Thyroid gland (tissue), 4 donors: ENCODE measurements around the gene KRTAP19-7. TPM values are rescaled to one million over a fixed set of nuclear protein-coding genes. Genes with fewer than 3 reads are reported as not detected.

Experiments
- DNase-seq, 2 donors: peaks; one replicate each; pipeline ENCODE4 v3.0.0-alpha.2; 2019
- H3K27ac ChIP-seq, 3 donors: fragments of 200-600 bp; sonication (generic); 1 replicate in 2 of 3; 2 replicates in 1 of 3; pipeline ENCODE4 v1.5.1; 2016 to 2019; ENCODE audit warnings: mild to moderate bottlenecking in 1 of 3, moderate library complexity in 1 of 3
- H3K27me3 ChIP-seq: fragments of 200-600 bp; sonication (generic); one replicate; pipeline ENCODE4 v1.5.1; 2019
- H3K36me3 ChIP-seq, 2 donors: fragments of 200-600 bp; sonication (generic); one replicate each; pipeline ENCODE4 v1.5.1; 2016 to 2019
- H3K4me1 ChIP-seq, 2 donors: fragments of 200-600 bp; sonication (generic); one replicate each; pipeline ENCODE4 v1.5.1; 2017 to 2019
- H3K4me3 ChIP-seq, 3 donors: fragments of 200-600 bp; sonication (generic); replicated peaks in 1 of 3; 1 replicate in 2 of 3; 2 replicates in 1 of 3; pipeline ENCODE4 v1.5.1; 2016; ENCODE audit warnings: mild to moderate bottlenecking in 1 of 3
- H3K9me3 ChIP-seq: fragments of 200-600 bp; sonication (generic); one replicate; pipeline ENCODE4 v1.5.1; 2017
- POLR2A ChIP-seq, 2 donors: fragments of 450-650 bp; IDR thresholded peaks; one replicate each; pipeline ENCODE4 v1.6.1; 2017; ENCODE audit warnings: antibody characterized with exemption in 2 of 2, mild to moderate bottlenecking in 2 of 2, moderate library complexity in 1 of 2
- WGBS, 2 donors: methylation state at CpG; one replicate each; pipeline ENCODE4 v1.1.5; 2017; 5-methylcytosine and 5-hydroxymethylcytosine counted together
- intact Hi-C: fragments of 100-400 bp; cut with DNase I; formaldehyde crosslinking; loops from one replicate; pipeline ENCODE4 v1.15.1; 2023
- total RNA-seq, 4 donors: library from RNA; depleted of rRNA; stranded (reverse); fragments of >200 nt; gene quantifications; one replicate each; pipeline ENCODE4 v1.2.3, GENCODE V29; 2016
- TF ChIP-seq, protein P1 (sequence below), 6 experiments: fragments of 200-600 bp in 3 of 6; fragments of 450-650 bp in 3 of 6; sonication (generic) in 3 of 6; IDR thresholded peaks; one replicate each; pipeline ENCODE4 v1.5.1; 2016 to 2019; ENCODE audit warnings: antibody characterized with exemption in 6 of 6, mild to moderate bottlenecking in 2 of 6, inconsistent platforms in 1 of 6, moderate library complexity in 1 of 6

KRTAP19-7 gene
- total RNA-seq, 4 donors from 2014 or later = not detected

DNA sequence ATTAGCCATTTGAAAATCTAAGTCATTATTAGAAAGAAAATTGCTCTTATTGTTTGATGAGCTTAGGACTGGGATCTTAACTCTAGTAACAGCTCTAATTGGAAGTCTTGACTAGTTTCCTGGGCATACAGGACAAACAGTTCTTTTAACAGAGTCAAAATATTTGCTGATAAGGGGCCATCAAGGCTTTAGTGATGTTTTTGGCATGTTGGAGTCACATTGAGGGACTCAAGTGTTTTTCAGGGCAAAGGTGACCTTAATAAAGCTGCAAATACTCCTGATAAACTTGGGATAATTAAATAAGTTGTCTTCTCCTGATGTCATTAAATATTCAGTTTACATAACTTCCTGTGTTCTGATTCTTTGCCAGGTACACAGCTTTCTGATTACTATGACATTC is 6.5 kb upstream of the KRTAP19-7 start:
- H3K4me1 ChIP-seq = no peaks in the 10 kb centered on the region
- no peak overlapping the region for H3K4me3 ChIP-seq
- TF ChIP-seq, protein P1, sequence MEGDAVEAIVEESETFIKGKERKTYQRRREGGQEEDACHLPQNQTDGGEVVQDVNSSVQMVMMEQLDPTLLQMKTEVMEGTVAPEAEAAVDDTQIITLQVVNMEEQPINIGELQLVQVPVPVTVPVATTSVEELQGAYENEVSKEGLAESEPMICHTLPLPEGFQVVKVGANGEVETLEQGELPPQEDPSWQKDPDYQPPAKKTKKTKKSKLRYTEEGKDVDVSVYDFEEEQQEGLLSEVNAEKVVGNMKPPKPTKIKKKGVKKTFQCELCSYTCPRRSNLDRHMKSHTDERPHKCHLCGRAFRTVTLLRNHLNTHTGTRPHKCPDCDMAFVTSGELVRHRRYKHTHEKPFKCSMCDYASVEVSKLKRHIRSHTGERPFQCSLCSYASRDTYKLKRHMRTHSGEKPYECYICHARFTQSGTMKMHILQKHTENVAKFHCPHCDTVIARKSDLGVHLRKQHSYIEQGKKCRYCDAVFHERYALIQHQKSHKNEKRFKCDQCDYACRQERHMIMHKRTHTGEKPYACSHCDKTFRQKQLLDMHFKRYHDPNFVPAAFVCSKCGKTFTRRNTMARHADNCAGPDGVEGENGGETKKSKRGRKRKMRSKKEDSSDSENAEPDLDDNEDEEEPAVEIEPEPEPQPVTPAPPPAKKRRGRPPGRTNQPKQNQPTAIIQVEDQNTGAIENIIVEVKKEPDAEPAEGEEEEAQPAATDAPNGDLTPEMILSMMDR (IDR thresholded peaks at IDR 0.05) = no peak
- TF ChIP-seq POLR2A (IDR thresholded peaks at IDR 0.05) = no peak
- intact Hi-C loops = no loop called here
- H3K9me3 ChIP-seq = no peaks in the 10 kb centered on the region
- DNase-seq = no peak
- no peak overlapping the region for H3K27ac ChIP-seq
- H3K36me3 ChIP-seq = no peaks in the 10 kb centered on the region
- H3K27me3 ChIP-seq = no peaks in the 10 kb centered on the region

DNA sequence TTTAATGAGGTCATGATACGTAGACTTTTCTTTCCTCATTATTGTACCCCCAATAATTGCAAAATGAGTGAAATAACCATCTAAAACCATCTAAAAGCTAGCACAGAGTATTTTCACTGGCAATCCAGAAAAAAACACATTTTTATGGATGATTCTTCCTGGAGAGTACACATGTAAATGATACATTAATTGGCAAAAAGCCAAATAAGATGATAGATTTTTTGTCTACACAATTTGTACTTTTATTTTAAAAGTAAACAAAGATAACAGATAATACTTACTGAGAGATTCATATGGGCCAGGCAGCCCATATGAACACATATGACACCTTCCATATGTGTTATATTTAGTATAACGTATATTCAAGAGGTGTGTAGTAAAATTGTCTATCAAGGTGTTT is 2.5 kb upstream of the KRTAP19-7 start:
- no peaks in the 10 kb centered on the region for H3K9me3 ChIP-seq
- H3K27ac ChIP-seq = no peak overlapping the region
- 90 to 91% methylated on average over 2 of the region's 2 CpGs for WGBS, 2 donors
- no peaks in the 10 kb centered on the region for H3K4me1 ChIP-seq
- intact Hi-C loops = no loop called here
- no peaks in the 10 kb centered on the region for H3K27me3 ChIP-seq
- H3K4me3 ChIP-seq = no peak overlapping the region
- no peak for DNase-seq
- no peak for TF ChIP-seq POLR2A (IDR thresholded peaks at IDR 0.05)
- TF ChIP-seq, protein P1 (IDR thresholded peaks at IDR 0.05) = no peak
- H3K36me3 ChIP-seq = no peaks in the 10 kb centered on the region

DNA sequence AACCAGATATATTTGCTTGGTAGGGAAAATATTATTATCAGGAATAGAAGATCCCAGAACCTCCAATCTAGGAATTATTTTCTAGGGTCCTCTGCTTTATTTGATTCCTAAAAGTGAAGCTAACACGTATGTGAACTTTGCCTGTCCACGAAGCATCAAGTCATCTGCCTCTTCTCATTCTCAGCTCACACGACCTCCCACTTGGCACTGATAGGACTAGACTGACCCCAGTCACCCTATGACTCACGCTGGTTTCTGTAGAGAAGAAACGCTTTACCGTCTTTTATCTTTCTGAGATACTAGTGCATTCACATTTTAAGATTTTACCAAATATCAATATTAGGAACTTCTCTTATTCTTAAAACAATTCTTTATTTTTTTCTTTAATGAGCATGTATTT is 2.0 kb upstream of the KRTAP19-7 start:
- intact Hi-C loops = no loop called here
- Histone ChIP-seq H3K9me3 (no peaks in the 10 kb centered on the region), H3K36me3 (no peaks in the 10 kb centered on the region), H3K27ac (no peak overlapping the region), H3K4me3 (no peak overlapping the region), H3K27me3 (no peaks in the 10 kb centered on the region), H3K4me1 (no peaks in the 10 kb centered on the region)
- WGBS, 2 donors = 70 to 72% methylated on average over 6 of the region's 6 CpGs
- TF ChIP-seq POLR2A (IDR thresholded peaks at IDR 0.05) = no peak
- TF ChIP-seq, protein P1 (IDR thresholded peaks at IDR 0.05) = no peak
- no peak for DNase-seq

DNA sequence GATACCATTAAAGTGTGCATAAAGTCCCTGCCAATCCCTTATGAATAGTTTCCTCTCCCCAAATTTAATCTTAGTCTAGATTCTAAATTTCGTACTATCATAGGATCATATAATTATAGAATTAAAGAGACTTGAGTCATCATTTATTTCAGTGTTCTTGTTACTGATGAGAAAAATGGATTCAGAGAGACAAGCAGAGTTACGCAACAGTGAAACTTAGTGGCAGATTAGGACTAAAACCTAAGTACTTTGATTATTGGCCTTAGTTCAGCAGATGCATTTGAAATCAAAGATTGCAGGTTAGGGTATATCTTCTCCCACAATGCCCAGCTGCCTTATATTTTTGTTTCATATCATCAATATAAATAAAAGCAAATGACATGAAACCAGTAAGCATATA is 843 bp upstream of the KRTAP19-7 start:
- TF ChIP-seq, protein P1 (IDR thresholded peaks at IDR 0.05) = no peak
- TF ChIP-seq POLR2A (IDR thresholded peaks at IDR 0.05) = no peak
- no peaks in the 10 kb centered on the region for H3K9me3 ChIP-seq
- DNase-seq = no peak

DNA sequence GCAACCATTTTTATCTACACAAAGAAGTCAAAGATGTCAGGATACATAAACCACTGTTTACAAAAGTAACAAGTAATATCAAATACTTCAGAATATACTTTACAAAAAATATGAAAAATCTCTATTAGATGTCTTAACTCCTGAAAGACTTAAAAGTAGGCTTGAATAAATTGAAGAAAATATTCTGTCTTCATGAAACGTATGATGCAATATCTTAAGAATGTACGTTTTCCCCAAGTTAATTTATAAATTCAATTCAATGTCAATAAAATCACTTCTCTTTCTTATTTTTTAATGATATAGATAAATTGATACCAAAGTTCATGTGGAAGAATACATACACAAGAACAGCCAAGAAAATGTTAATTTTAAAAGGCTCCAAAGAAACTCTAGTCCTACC is 6.0 kb downstream of the KRTAP19-7 start:
- Histone ChIP-seq H3K27me3 (no peaks in the 10 kb centered on the region), H3K4me3 (no peak overlapping the region), H3K4me1 (no peaks in the 10 kb centered on the region), H3K36me3 (no peaks in the 10 kb centered on the region), H3K9me3 (no peaks in the 10 kb centered on the region), H3K27ac (no peak overlapping the region)
- WGBS, 2 donors = 92 to 94% methylated on average over 2 of the region's 2 CpGs
- TF ChIP-seq, protein P1 (IDR thresholded peaks at IDR 0.05) = no peak
- TF ChIP-seq POLR2A (IDR thresholded peaks at IDR 0.05) = no peak
- DNase-seq = no peak
- intact Hi-C loops = no loop called here

More for the DNA sequence above, 843 bp upstream of the KRTAP19-7 start:
- 85 to 88% methylated on average over 2 of the region's 2 CpGs for WGBS, 2 donors
- H3K27me3 ChIP-seq = no peaks in the 10 kb centered on the region
- intact Hi-C loops = no loop called here
- no peak overlapping the region for H3K4me3 ChIP-seq
- H3K36me3 ChIP-seq = no peaks in the 10 kb centered on the region
- no peaks in the 10 kb centered on the region for H3K4me1 ChIP-seq
- no peak overlapping the region for H3K27ac ChIP-seq
